GM19099 (cell line): ENCODE measurements around the gene EDIL3.

Experiments
- POLR2A ChIP-seq: IDR thresholded peaks from 3 replicates; pipeline ENCODE4 v1.6.1; 2011; ENCODE audit warnings: low read depth; ENCODE audit not compliant: insufficient read length; ENCODE audit errors: extremely low read depth

The EDIL3 gene

GRCh38 chr5:83956386-83956785, 428.3 kb downstream of the EDIL3 start:
- TF ChIP-seq POLR2A = no peak

- no peak for TF ChIP-seq POLR2A
These were observed 428.8 kb downstream of the EDIL3 start for GRCh38 chr5:83955916-83956315.

- no peak for TF ChIP-seq POLR2A
These were observed 436.9 kb downstream of the EDIL3 start for GRCh38 chr5:83947763-83948162.

- no peak for TF ChIP-seq POLR2A
These were observed 438.2 kb downstream of the EDIL3 start for GRCh38 chr5:83946516-83946915.

- no peak for TF ChIP-seq POLR2A
These were observed 442.5 kb downstream of the EDIL3 start for GRCh38 chr5:83942155-83942554.

- no peak for TF ChIP-seq POLR2A
These were observed 446.8 kb downstream of the EDIL3 start for GRCh38 chr5:83937837-83938236.

- TF ChIP-seq POLR2A = no peak
These were observed 452.7 kb downstream of the EDIL3 start for GRCh38 chr5:83931969-83932368.

GRCh38 chr5:83927140-83927733, 457.4 kb downstream of the EDIL3 start:
- TF ChIP-seq POLR2A = no peak

- TF ChIP-seq POLR2A = no peak
These were observed 458.7 kb downstream of the EDIL3 start for GRCh38 chr5:83925955-83926337.

- no peak for TF ChIP-seq POLR2A
These were observed 459.2 kb downstream of the EDIL3 start for GRCh38 chr5:83925321-83925954.

- no peak for TF ChIP-seq POLR2A
These were observed 459.8 kb downstream of the EDIL3 start for GRCh38 chr5:83924891-83925290.

- TF ChIP-seq POLR2A = no peak
These were observed 460.5 kb downstream of the EDIL3 start for GRCh38 chr5:83924171-83924570.

GRCh38 chr5:83922699-83923098, 462.0 kb downstream of the EDIL3 start:
- no peak for TF ChIP-seq POLR2A

- no peak for TF ChIP-seq POLR2A
These were observed 462.9 kb downstream of the EDIL3 start for GRCh38 chr5:83921666-83922193.

GRCh38 chr5:83919071-83920041, 465.3 kb downstream of the EDIL3 start:
- no peak for TF ChIP-seq POLR2A

- no peak for TF ChIP-seq POLR2A
These were observed 467.3 kb downstream of the EDIL3 start for GRCh38 chr5:83917261-83917908.
